ENCODE data around the gene GAL3ST1.

The GAL3ST1 gene

GRCh38 chr22:30586414-30586813, 11.9 kb upstream of the GAL3ST1 start:
- no peaks in the 10 kb centered on the region for H3K9me3 Mint-ChIP-seq
- H3K27ac Mint-ChIP-seq: peak overlapping the region in 1 of 2 donors; percentile 49
- no peak overlapping the region for H3K4me3 Mint-ChIP-seq
- no peaks in the 10 kb centered on the region for H3K27me3 Mint-ChIP-seq
- peaks cover 67% of the 10 kb centered on the region for H3K36me3 Mint-ChIP-seq (ENCODE audit: insufficient read depth)
- ATAC-seq (replicated peaks): no peak
- no peak for DNase-seq
- peaks cover 0 to 10% of the 10 kb centered on the region in 2 donors for H3K4me1 Mint-ChIP-seq (ENCODE audit: low read depth in 2 of 2)

GRCh38 chr22:30584441-30584840, 10.0 kb upstream of the GAL3ST1 start:
- Mint-ChIP-seq H3K27ac (no peak overlapping the region), H3K36me3 (ENCODE audit: insufficient read depth) (peaks cover 71% of the 10 kb centered on the region), H3K9me3 (no peaks in the 10 kb centered on the region), H3K4me3 (no peak overlapping the region), H3K27me3 (no peaks in the 10 kb centered on the region), H3K4me1 (ENCODE audit: low read depth in 2 of 2) (peaks cover 0 to 4% of the 10 kb centered on the region in 2 donors)
- no peak for ATAC-seq (replicated peaks)
- no peak for DNase-seq

- no peaks in the 10 kb centered on the region for H3K27me3 Mint-ChIP-seq
Observed at GRCh38 chr22:30582788-30583545, 8.5 kb upstream of the GAL3ST1 start.

DNA sequence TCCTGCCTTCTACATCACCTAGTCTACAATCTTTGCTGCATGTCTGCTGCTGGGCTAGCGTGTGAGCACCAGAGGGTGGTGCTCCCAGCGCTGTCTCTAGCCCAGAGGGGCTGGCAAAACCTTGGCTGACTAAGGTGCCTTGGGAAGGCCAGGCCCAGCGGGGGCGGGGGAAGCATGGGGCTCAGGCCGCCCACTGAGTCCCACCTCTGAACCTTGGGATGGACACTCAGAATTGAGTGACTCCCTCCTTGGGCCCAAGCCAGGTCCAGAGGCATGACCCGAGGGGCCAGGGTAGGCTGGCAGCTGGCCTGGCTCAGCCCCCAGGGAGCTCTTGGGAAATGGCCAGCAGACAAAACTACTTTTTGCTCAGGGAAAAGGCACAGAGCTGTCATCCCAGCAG, 7.6 kb upstream of the GAL3ST1 start:
- ATAC-seq (replicated peaks): no peak
- DNase-seq: no peak
- Mint-ChIP-seq H3K36me3 (ENCODE audit: insufficient read depth) (peaks cover 72% of the 10 kb centered on the region), H3K9me3 (no peaks in the 10 kb centered on the region), H3K4me3 (no peak overlapping the region), H3K27ac (no peak overlapping the region), H3K4me1 (ENCODE audit: low read depth in 2 of 2) (peaks cover 0 to 4% of the 10 kb centered on the region in 2 donors), H3K27me3 (no peaks in the 10 kb centered on the region)

More at GRCh38 chr22:30582788-30583545, 8.5 kb upstream of the GAL3ST1 start:
- Mint-ChIP-seq H3K9me3 (no peaks in the 10 kb centered on the region), H3K4me3 (no peak overlapping the region), H3K36me3 (ENCODE audit: insufficient read depth) (peaks cover 72% of the 10 kb centered on the region), H3K27ac (no peak overlapping the region), H3K4me1 (ENCODE audit: low read depth in 2 of 2) (peaks cover 0 to 4% of the 10 kb centered on the region in 2 donors)
- DNase-seq: no peak
- ATAC-seq (replicated peaks): no peak

DNA sequence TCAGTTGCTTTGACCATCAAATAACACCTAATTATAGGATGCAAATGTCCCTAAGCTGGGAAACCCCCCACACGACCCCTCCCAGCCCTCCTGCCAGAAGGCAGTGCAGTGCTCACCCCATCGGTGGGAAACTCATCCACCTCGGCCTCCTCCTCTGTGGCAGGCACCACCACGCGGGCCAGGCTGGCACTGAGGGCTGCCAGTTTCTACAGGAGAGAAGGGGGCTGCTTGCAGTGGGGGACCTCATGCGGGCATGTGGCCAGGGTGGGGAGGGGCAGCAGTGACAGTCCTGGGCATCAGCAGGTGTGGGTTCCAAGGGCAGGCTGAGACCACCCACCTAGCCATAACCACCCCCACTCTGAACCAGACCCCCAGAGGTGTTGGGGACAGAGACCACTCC, 6.4 kb upstream of the GAL3ST1 start:
- Mint-ChIP-seq H3K27me3 (no peaks in the 10 kb centered on the region), H3K27ac (no peak overlapping the region), H3K9me3 (no peaks in the 10 kb centered on the region), H3K36me3 (ENCODE audit: insufficient read depth) (peaks cover 72% of the 10 kb centered on the region), H3K4me3 (no peak overlapping the region), H3K4me1 (ENCODE audit: low read depth in 2 of 2) (peaks cover 0 to 4% of the 10 kb centered on the region in 2 donors)
- ATAC-seq (replicated peaks) (no peak), DNase-seq (no peak)

DNA sequence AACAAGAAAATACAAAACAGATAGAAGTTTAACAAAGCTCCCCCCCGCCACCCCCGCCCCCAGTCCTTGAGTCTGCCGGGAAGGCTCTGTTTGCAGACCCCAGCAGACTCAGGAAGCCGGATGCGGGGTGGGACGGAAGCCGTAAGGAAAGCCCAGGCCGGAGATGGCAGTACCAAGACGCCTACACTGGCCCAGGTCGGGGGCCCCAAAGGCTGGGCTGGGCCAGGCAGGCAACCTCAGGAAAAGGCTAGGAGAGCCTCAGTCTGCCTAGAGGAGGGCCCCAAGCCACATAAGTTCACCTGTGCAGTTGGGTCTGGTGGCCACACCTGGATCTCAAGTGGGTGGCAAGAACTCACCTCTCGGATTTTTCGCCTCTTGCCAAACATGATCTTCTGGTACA, 4.0 kb upstream of the GAL3ST1 start:
- Mint-ChIP-seq H3K9me3 (no peaks in the 10 kb centered on the region), H3K27ac (no peak overlapping the region), H3K27me3 (no peaks in the 10 kb centered on the region), H3K4me3 (no peak overlapping the region), H3K4me1 (ENCODE audit: low read depth in 2 of 2) (peaks cover 0 to 8% of the 10 kb centered on the region in 2 donors), H3K36me3 (ENCODE audit: insufficient read depth) (peaks cover 55% of the 10 kb centered on the region)
- ATAC-seq (replicated peaks) (no peak), DNase-seq (no peak)

- Mint-ChIP-seq H3K36me3 (ENCODE audit: insufficient read depth) (peaks cover 39% of the 10 kb centered on the region), H3K27ac (no peak overlapping the region), H3K4me3 (no peak overlapping the region), H3K27me3 (no peaks in the 10 kb centered on the region), H3K4me1 (ENCODE audit: low read depth in 2 of 2) (peaks cover 0 to 4% of the 10 kb centered on the region in 2 donors), H3K9me3 (no peaks in the 10 kb centered on the region)
- no peak for DNase-seq
- no peak for ATAC-seq (replicated peaks)
Observed at GRCh38 chr22:30575859-30576258, 1.4 kb upstream of the GAL3ST1 start.

GRCh38 chr22:30574997-30575671, 669 bp upstream of the GAL3ST1 start:
- Mint-ChIP-seq H3K9me3 (no peaks in the 10 kb centered on the region), H3K27ac (no peak overlapping the region), H3K4me1 (ENCODE audit: low read depth in 2 of 2) (peaks cover 0 to 4% of the 10 kb centered on the region in 2 donors), H3K36me3 (ENCODE audit: insufficient read depth) (peaks cover 38% of the 10 kb centered on the region), H3K4me3 (no peak overlapping the region), H3K27me3 (no peaks in the 10 kb centered on the region)
- no peak for DNase-seq
- no peak for ATAC-seq (replicated peaks)

- Mint-ChIP-seq H3K4me1 (ENCODE audit: low read depth in 2 of 2) (peaks cover 0 to 4% of the 10 kb centered on the region in 2 donors), H3K27me3 (peaks cover 6 to 13% of the 10 kb centered on the region in 2 donors), H3K4me3 (no peak overlapping the region), H3K27ac (peak overlapping the region in 1 of 2 donors; percentile 17), H3K9me3 (no peaks in the 10 kb centered on the region), H3K36me3 (ENCODE audit: insufficient read depth) (peaks cover 23% of the 10 kb centered on the region)
- ATAC-seq (replicated peaks): no peak
- no peak for DNase-seq
Observed at GRCh38 chr22:30573594-30574094, 821 bp downstream of the GAL3ST1 start.

- H3K27ac Mint-ChIP-seq: peak overlapping the region in 1 of 2 donors; percentile 17
- H3K4me3 Mint-ChIP-seq: no peak overlapping the region
- H3K36me3 Mint-ChIP-seq (ENCODE audit: insufficient read depth): peaks cover 20% of the 10 kb centered on the region
- peaks cover 0 to 1% of the 10 kb centered on the region in 2 donors for H3K9me3 Mint-ChIP-seq
- DNase-seq (no peak), ATAC-seq (replicated peaks) (no peak)
- peaks cover 0 to 4% of the 10 kb centered on the region in 2 donors for H3K4me1 Mint-ChIP-seq (ENCODE audit: low read depth in 2 of 2)
- peaks cover 12 to 19% of the 10 kb centered on the region in 2 donors for H3K27me3 Mint-ChIP-seq
Observed at GRCh38 chr22:30572840-30573593, 1.4 kb downstream of the GAL3ST1 start.

DNA sequence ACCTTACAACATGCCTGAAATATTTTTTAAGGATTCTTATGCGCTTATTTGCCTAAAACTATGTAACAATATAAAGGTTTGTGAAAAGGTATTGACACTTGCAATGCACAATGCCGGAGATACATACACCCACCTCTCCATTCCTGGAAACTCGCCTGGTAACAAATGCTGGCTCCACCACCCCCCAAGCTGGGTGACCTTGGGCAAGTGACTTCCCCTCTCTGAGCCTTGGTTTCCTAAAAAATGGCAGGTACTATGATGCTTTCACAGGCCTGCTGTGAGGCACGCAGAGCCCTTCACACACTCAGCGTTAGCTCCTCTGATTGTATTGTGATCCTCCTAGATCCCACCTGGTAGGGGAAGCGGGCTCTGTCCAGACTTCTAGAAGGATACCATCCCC, 2.3 kb downstream of the GAL3ST1 start:
- no peak for ATAC-seq (replicated peaks)
- Mint-ChIP-seq H3K27ac (no peak overlapping the region), H3K9me3 (peaks cover 0 to 1% of the 10 kb centered on the region in 2 donors), H3K36me3 (ENCODE audit: insufficient read depth) (peaks cover 12% of the 10 kb centered on the region), H3K4me3 (no peak overlapping the region), H3K27me3 (peaks cover 19 to 27% of the 10 kb centered on the region in 2 donors), H3K4me1 (ENCODE audit: low read depth in 2 of 2) (peaks cover 0 to 4% of the 10 kb centered on the region in 2 donors)
- DNase-seq: no peak

DNA sequence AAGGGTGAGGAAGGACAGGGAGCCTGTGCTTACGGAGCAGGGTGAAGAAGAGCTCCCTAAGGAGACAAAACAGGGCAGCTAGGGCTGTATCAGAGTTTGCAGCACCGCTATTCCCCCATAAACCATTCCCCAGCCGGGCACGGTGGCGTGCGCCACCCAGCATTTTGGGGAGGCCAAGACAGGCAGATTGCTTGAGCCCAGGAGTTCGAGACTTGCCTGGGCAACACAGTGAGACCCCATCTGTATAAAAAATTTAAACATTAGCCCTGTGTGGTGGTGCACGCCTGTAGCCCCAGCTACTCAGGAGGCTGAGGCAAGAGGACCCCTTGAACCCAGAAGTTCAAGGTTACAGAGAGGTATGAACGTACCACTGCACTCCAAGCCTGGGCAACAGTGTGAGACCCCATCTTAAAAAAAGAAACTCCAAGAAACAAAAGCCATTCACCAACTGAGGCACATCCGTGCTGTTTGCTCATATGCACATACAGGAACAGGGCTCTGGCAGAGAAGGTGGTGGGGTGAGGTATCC, 4.7 kb downstream of the GAL3ST1 start:
- Mint-ChIP-seq H3K36me3 (ENCODE audit: insufficient read depth) (no peaks in the 10 kb centered on the region), H3K27ac (no peak overlapping the region), H3K4me3 (no peak overlapping the region), H3K9me3 (peaks cover 0 to 1% of the 10 kb centered on the region in 2 donors), H3K27me3 (peaks cover 21 to 37% of the 10 kb centered on the region in 2 donors), H3K4me1 (ENCODE audit: low read depth in 2 of 2) (peaks cover 0 to 3% of the 10 kb centered on the region in 2 donors)
- DNase-seq: no peak
- ATAC-seq (replicated peaks): no peak

DNA sequence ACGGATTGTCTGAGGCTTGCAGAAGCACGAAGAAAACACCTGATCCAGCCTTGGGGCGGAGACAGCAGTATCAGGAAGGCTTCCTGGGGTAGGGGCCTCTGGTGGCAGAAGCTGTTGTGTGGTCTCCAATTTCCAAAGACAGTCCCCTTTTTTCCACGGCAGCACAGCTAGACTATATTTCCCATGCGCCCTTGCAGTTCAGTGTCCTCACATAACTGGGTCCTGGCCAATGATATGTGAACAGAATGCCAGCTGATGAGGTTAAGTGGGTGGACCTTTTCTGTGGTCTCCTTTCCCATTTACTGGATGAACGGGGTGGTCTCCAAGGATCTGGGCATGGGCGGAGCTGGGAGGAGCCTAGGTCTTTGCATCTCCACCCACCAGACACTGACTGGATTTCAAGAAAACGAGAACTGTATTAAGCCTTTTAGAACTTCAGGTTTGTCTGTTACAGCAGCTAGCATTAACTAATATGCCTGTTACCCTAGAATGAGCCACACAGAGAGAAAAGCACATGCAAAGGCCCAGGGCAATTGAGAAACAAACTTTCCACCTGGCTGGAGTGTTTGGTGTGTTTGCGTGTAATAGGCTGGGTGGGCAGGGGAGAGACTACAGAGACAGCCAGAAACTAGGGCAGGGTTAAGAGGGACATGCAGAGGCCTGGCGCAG, 6.2 kb downstream of the GAL3ST1 start:
- Mint-ChIP-seq H3K4me1 (ENCODE audit: low read depth in 2 of 2) (no peaks in the 10 kb centered on the region), H3K27ac (no peak overlapping the region), H3K4me3 (no peak overlapping the region), H3K9me3 (peaks cover 0 to 1% of the 10 kb centered on the region in 2 donors), H3K27me3 (peaks cover 21 to 37% of the 10 kb centered on the region in 2 donors), H3K36me3 (ENCODE audit: insufficient read depth) (no peaks in the 10 kb centered on the region)
- ATAC-seq (replicated peaks) (no peak), DNase-seq (no peak)
